Aorta (tissue), 5 donors: ENCODE measurements around the gene TMEM132D. TPM values are rescaled to one million over a fixed set of nuclear protein-coding genes. Genes with fewer than 3 reads are reported as not detected.

Source experiments
- ATAC-seq: fragments of 200-7000 bp; cut with Tn5 transposase; one replicate; pipeline ENCODE4 v1.9.1; 2022; ENCODE audit warnings: moderate library complexity; ENCODE audit not compliant: low FRiP score
- DNase-seq, 2 donors: peaks; one replicate each; pipeline ENCODE4 v3.0.0-alpha.2; 2020
- H3K27ac ChIP-seq, 2 donors: one replicate each; pipeline ENCODE4 v1.5.1; 2013; ENCODE audit warnings: low read length in 2 of 2, mild to moderate bottlenecking in 2 of 2, moderate library complexity in 2 of 2, control low read depth in 1 of 2, inconsistent platforms in 1 of 2, low read depth in 1 of 2
- H3K27me3 ChIP-seq, 2 donors: one replicate each; pipeline ENCODE4 v1.6.1; 2013; ENCODE audit warnings: control low read depth in 1 of 2, low read length in 1 of 2, mild to moderate bottlenecking in 1 of 2, moderate library complexity in 1 of 2; ENCODE audit not compliant: insufficient read depth in 2 of 2, control insufficient read depth in 1 of 2
- H3K36me3 ChIP-seq, 2 donors: one replicate each; pipeline ENCODE4 v1.6.1; 2013; ENCODE audit warnings: control low read depth in 1 of 2, low read length in 1 of 2, mild to moderate bottlenecking in 1 of 2; ENCODE audit not compliant: insufficient read depth in 2 of 2, control insufficient read depth in 1 of 2
- H3K4me1 ChIP-seq, 2 donors: one replicate each; pipeline ENCODE4 v1.6.1; 2013; ENCODE audit warnings: low read length in 2 of 2, control low read depth in 1 of 2, mild to moderate bottlenecking in 1 of 2, moderate library complexity in 1 of 2; ENCODE audit not compliant: insufficient read depth in 2 of 2, control insufficient read depth in 1 of 2
- H3K4me3 ChIP-seq, 2 donors: one replicate each; pipeline ENCODE4 v1.5.1; 2013; ENCODE audit warnings: low read length in 2 of 2, control low read depth in 1 of 2, mild to moderate bottlenecking in 1 of 2
- H3K9me3 ChIP-seq: one replicate; pipeline ENCODE4 v1.6.1; 2013; ENCODE audit warnings: mild to moderate bottlenecking, low read length; ENCODE audit not compliant: control insufficient read depth
- WGBS, 2 donors: extraction: QIAGEN DNeasy Blood & Tissue Kit; methylation state at CpG; one replicate each; pipeline ENCODE4 v1.1.7; 2013; 5-methylcytosine and 5-hydroxymethylcytosine counted together
- intact Hi-C, 2 donors: fragments of 100-400 bp; cut with DNase I; formaldehyde crosslinking; loops; one replicate each; pipeline versions ENCODE4 v1.14.2 to v1.15.0; 2022
- polyA plus RNA-seq, 2 donors: library from polyadenylated mRNA; stranded (reverse); fragments of 200-250 nt; gene quantifications; one replicate each; pipeline ENCODE4 v1.2.3, GENCODE V29; 2013
- total RNA-seq, 2 donors: library from RNA; stranded (reverse); fragmentation: NEBNext Ultra II Directional; extraction: Animal tissue kit (Norgen Biotek cat#: 25700); gene quantifications; one replicate each; pipeline ENCODE4 v1.2.1, GENCODE V29; 2021
- donor health status: healthy with polysubstance abuse.
- donor health status: Bipolar disorder and iron deficiency.
- donor health status: DM: no; HTN: no; CAD: no.
- donor health status: DM: no; HTN: no; CAD: no.
- donor health status: DM: yes; HTN: yes; CAD: no.

The TMEM132D gene
- total and polyA plus RNA-seq, 4 donors, result not detected

- Histone ChIP-seq H3K9me3 (no peaks in the 10 kb centered on the region), H3K4me1 (no peaks in the 10 kb centered on the region), H3K4me3 (no peak overlapping the region), H3K27ac (no peak overlapping the region), H3K27me3 (no peaks in the 10 kb centered on the region), H3K36me3 (no peaks in the 10 kb centered on the region)
- 62 to 63% methylated on average over 5 of the region's 5 CpGs for WGBS, 2 donors
- intact Hi-C loops, result no loop called here
- ATAC-seq, result no peak
- no peak for DNase-seq
These were observed 17.3 kb downstream of the TMEM132D start for GRCh38 chr12:129886541-129886940.

DNA sequence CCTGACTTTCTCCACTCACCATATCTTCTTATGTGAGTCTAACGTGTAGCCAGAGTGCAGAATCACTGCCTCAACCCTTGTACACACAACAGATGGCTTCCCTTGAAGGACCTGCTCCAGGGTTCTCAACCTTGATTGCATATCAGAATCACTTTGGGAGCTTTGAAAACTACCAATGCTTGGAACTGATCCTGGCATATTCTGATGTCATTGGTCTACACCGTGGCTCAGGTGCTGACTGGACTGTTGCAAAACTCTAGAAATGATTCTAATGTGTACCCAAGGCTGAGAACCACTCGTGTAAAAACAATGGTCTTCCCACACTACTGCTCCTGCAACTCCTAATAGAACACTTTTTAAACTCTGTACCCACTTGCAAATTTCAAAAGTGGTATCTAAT is 18.5 kb downstream of the TMEM132D start:
- intact Hi-C loops, result no loop called here
- ATAC-seq, result no peak

GRCh38 chr12:129877411-129877810 is 26.4 kb downstream of the TMEM132D start:
- no peak overlapping the region for H3K27ac ChIP-seq
- DNase-seq, result no peak
- H3K9me3 ChIP-seq, result no peaks in the 10 kb centered on the region
- intact Hi-C loops, result no loop called here
- no peak overlapping the region for H3K4me3 ChIP-seq
- H3K27me3 ChIP-seq, result no peaks in the 10 kb centered on the region
- no peaks in the 10 kb centered on the region for H3K36me3 ChIP-seq
- WGBS, 2 donors, result 74 to 83% methylated on average over 11 of the region's 11 CpGs
- H3K4me1 ChIP-seq, result no peaks in the 10 kb centered on the region
- ATAC-seq, result no peak

More for the DNA sequence above, 18.5 kb downstream of the TMEM132D start:
- Histone ChIP-seq H3K4me3 (no peak overlapping the region), H3K27me3 (no peaks in the 10 kb centered on the region), H3K4me1 (no peaks in the 10 kb centered on the region), H3K27ac (no peak overlapping the region), H3K36me3 (no peaks in the 10 kb centered on the region), H3K9me3 (no peaks in the 10 kb centered on the region)
- DNase-seq, result no peak
- WGBS, 2 donors, result 12 to 36% methylated on average over 3 of the region's 3 CpGs

DNA sequence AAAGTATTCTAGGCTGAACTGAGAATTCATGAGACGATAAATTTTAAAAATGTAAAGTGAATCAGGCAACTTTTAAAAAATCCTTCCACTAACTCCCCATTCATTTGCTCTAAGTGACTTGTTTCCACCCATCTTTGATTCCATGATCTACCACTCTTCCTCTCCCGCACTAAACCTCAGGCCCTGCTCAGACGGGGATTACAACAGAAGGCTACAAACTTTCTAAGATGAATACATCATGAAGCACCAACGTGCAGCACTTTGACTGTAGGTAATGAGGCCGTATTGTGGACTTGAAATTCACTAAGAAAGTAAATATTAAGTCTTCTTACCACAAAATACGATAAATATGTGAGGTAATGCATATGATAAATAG is 30.0 kb downstream of the TMEM132D start:
- Histone ChIP-seq H3K9me3 (peaks cover 1% of the 10 kb centered on the region), H3K27ac (no peak overlapping the region), H3K27me3 (no peaks in the 10 kb centered on the region), H3K4me3 (no peak overlapping the region), H3K4me1 (no peaks in the 10 kb centered on the region), H3K36me3 (no peaks in the 10 kb centered on the region)
- DNase-seq (no peak), ATAC-seq (no peak)
- 65 to 69% methylated on average over 6 of the region's 6 CpGs for WGBS, 2 donors
- intact Hi-C loops, result no loop called here

GRCh38 chr12:129873111-129873832 is 30.6 kb downstream of the TMEM132D start:
- Histone ChIP-seq H3K36me3 (no peaks in the 10 kb centered on the region), H3K4me1 (no peaks in the 10 kb centered on the region), H3K27me3 (no peaks in the 10 kb centered on the region), H3K9me3 (peaks cover 3% of the 10 kb centered on the region), H3K4me3 (no peak overlapping the region), H3K27ac (no peak overlapping the region)
- 52 to 56% methylated on average over 13 of the region's 13 CpGs for WGBS, 2 donors
- DNase-seq (no peak), ATAC-seq (no peak)
- intact Hi-C loops, result no loop called here

DNA sequence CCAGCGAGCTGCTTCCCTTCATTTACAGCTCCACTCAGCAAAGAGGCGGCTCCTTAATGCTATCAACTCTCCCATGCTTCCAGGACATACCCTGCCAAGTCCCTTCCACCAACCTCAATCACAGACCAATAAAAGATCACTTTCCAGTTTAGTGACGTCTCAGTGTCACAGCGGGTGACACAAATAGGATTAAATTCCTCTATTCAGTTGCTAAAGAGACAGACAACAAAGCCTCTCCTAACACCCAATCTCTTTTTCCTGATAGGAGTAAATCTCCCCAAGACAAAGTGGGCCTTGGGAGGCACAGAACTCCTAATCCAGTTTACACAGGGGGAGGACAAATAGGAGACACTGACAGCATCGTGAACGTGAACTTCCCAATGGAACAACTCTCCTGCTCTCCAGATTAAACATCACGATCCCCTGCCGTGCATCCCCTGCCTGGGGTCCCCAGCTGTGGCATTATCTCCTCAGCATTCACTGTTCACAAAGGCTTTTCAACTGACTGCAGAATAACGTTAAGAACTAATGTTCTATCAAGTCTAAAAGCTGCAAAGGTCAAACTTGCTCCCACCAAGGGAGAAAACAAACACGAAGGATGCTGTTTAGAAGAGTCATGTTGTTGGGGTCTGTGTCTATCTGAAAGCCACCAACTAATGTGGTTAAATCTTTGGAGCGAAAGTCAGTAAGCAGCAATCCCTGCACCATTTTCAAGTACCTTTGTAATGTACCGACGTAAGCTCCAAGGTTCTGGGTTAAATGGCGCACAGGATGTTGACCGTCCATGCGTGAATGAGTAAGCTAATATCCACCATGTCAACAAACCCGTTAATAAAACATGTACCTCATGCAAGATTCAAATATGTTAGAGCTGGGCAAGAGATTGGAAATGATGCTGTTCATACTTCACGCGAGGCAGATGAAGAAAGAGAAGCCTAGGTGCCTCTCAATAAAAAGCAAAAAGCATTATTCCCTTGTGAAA is 31.5 kb downstream of the TMEM132D start:
- no peak overlapping the region for H3K27ac ChIP-seq
- no peak overlapping the region for H3K4me3 ChIP-seq
- WGBS, 2 donors, result 30 to 33% methylated on average over 19 of the region's 19 CpGs
- no peak for DNase-seq
- H3K4me1 ChIP-seq, result no peaks in the 10 kb centered on the region
- intact Hi-C loops, result no loop called here
- no peaks in the 10 kb centered on the region for H3K36me3 ChIP-seq
- H3K9me3 ChIP-seq, result peaks cover 5% of the 10 kb centered on the region
- no peaks in the 10 kb centered on the region for H3K27me3 ChIP-seq
- ATAC-seq, result no peak

- intact Hi-C loops, result no loop called here
- ATAC-seq, result no peak
These were observed 33.0 kb downstream of the TMEM132D start for GRCh38 chr12:129870796-129871195.

DNA sequence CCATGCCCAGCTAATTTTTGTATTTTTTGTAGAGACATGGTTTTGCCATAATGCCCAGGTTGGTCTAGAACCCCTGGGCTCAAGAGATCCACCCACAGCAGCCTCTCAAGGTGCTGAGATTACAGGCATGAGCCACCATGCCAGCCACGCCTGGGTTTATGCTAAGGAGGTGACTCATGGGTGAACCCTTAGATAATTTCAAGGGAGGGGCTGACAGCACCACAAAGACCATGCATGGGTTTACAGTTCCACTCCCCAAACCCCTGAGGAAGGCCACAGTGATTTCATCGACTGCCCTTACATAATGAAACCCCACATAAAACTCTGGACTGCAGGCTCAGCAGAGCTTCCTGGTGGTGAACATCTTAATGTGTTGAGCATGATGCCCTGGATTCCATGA is 33.7 kb downstream of the TMEM132D start:
- WGBS, 2 donors, result 79% methylated on average over 2 of the region's 2 CpGs
- intact Hi-C loops, result no loop called here
- Histone ChIP-seq H3K36me3 (no peaks in the 10 kb centered on the region), H3K4me1 (no peaks in the 10 kb centered on the region), H3K27me3 (no peaks in the 10 kb centered on the region), H3K9me3 (peaks cover 8% of the 10 kb centered on the region), H3K27ac (no peak overlapping the region), H3K4me3 (no peak overlapping the region)
- no peak for ATAC-seq
- DNase-seq, result no peak

More at GRCh38 chr12:129870796-129871195, 33.0 kb downstream of the TMEM132D start:
- Histone ChIP-seq H3K9me3 (peaks cover 5% of the 10 kb centered on the region), H3K27me3 (no peaks in the 10 kb centered on the region), H3K27ac (no peak overlapping the region), H3K36me3 (no peaks in the 10 kb centered on the region), H3K4me1 (no peaks in the 10 kb centered on the region), H3K4me3 (no peak overlapping the region)
- 54 to 62% methylated on average over 5 of the region's 5 CpGs for WGBS, 2 donors
- no peak for DNase-seq
